ENCODE measurements around the gene AIFM3. TPM values are rescaled to one million over a fixed set of nuclear protein-coding genes. Genes with fewer than 3 reads are reported as not detected.

Gene AIFM3
- total RNA-seq, 2 donors from 2014 or later: 1.8 to 2.7 TPM

DNA sequence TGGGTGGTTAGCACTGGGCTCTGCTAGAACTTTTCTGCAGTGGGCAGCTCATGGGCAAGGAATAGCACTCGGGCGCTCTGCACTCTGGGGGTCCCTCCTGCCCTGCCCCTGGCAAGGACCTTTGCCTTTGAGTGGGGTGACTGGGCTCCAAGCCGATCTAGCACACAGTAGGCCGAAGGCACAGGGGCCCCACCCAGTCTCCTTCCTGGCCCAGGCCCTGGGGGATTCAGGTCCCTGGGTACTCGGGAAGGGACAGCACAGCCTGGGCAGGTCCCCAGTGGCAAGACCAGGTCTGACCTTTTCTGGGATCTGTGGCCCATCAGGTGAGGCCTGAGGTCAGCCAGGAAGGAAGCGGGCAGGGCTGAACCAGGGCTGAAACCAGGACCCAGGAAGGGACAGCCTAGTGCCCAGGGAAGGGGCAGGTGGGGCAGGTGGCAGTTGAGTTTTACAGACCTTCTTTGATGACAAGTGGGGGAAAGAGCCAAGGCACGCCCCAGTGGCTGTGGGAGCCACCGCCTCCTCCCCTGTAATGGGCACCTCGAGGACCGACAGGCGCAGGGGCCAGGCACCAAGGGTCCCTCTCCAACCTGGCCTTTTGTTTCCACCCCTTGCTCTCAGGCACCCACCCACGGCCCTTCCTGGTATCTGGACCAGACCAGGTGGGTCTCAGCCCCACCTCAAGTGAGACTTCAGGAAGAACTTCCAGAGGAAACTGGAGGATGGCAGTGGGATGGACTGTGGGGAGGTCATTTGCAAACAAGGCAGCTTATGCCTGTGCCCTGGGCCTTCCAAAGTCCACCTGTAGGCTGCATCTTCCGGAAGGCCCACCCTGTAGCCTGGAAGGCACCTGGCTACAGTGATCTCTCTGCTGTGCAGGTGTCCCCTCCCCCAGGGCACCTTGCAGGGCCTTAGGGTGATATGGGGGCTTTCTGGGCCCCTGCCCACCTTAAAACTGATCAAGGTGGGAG, 883 bp upstream of the AIFM3 start:
- TF ChIP-seq, protein P1, sequence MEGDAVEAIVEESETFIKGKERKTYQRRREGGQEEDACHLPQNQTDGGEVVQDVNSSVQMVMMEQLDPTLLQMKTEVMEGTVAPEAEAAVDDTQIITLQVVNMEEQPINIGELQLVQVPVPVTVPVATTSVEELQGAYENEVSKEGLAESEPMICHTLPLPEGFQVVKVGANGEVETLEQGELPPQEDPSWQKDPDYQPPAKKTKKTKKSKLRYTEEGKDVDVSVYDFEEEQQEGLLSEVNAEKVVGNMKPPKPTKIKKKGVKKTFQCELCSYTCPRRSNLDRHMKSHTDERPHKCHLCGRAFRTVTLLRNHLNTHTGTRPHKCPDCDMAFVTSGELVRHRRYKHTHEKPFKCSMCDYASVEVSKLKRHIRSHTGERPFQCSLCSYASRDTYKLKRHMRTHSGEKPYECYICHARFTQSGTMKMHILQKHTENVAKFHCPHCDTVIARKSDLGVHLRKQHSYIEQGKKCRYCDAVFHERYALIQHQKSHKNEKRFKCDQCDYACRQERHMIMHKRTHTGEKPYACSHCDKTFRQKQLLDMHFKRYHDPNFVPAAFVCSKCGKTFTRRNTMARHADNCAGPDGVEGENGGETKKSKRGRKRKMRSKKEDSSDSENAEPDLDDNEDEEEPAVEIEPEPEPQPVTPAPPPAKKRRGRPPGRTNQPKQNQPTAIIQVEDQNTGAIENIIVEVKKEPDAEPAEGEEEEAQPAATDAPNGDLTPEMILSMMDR (conservative IDR thresholded peaks at IDR 0.05): no peak
- peaks cover 74% of the 10 kb centered on the region for H3K27me3 ChIP-seq (ENCODE audit: control insufficient read depth, insufficient read depth, low read length, poor library complexity, severe bottlenecking)
- peak overlapping the region; percentile 37 for H3K4me3 Mint-ChIP-seq

DNA sequence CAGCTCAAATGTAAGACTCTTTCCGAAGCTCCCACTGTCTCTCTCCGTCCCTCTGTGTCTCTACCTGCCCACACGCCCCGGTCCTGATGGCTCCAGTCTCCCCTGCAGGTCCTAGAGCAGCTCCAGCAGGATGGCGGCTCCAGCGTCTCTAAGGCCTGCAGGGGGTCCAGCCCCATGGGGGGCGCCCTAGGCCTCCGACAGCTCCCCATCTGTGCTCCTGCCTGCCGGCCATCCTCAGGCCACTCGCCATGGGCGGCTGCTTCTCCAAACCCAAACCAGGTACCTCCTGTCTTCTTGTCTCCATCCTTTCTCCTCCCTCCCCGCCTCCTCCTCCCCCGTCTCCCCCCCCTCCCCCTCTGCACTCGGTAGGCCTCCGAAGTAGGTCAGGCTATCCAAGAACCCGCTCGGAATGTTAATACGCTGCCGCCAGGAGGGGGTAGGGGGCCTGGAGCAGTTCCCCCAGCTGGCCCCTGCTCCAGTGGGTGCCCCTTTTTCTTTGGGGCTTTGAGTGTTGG, 699 bp downstream of the AIFM3 start:
- H3K27ac ChIP-seq (ENCODE audit: low read depth, low read length): no peak overlapping the region
- Mint-ChIP-seq H3K36me3 (ENCODE audit: low read depth) (no peaks in the 10 kb centered on the region), H3K4me3 (no peak overlapping the region), H3K9me3 (no peaks in the 10 kb centered on the region), H3K4me1 (peaks cover 13% of the 10 kb centered on the region), H3K27me3 (ENCODE audit: insufficient read depth) (peaks cover 89% of the 10 kb centered on the region), H3K27ac (no peak overlapping the region)
- no peaks in the 10 kb centered on the region for H3K36me3 ChIP-seq (ENCODE audit: control insufficient read depth, insufficient read depth, low read length)
- H3K4me1 ChIP-seq (ENCODE audit: control insufficient read depth, insufficient read depth, low read length): peaks cover 4% of the 10 kb centered on the region
- peak; percentile 75 for DNase-seq
- no peaks in the 10 kb centered on the region for H3K9me3 ChIP-seq (ENCODE audit: control insufficient read depth, low read length)
- peaks cover 80% of the 10 kb centered on the region for H3K27me3 ChIP-seq (ENCODE audit: control insufficient read depth, insufficient read depth, low read length, poor library complexity, severe bottlenecking)
- H3K9ac ChIP-seq (ENCODE audit: extremely low read depth, low read length, poor library complexity, severe bottlenecking): no peak overlapping the region
- TF ChIP-seq, protein P1 (conservative IDR thresholded peaks at IDR 0.05): peak; percentile 31
- 15 to 38% methylated on average over 4 to 17 of the region's 19 CpGs for WGBS, 2 experiments (ENCODE audit: insufficient coverage in 1 of 2, insufficient read length in 1 of 2)
- H3K4me3 ChIP-seq (ENCODE audit: low read length): no peak overlapping the region

More for the DNA sequence above, 883 bp upstream of the AIFM3 start:
- Mint-ChIP-seq H3K4me1 (peaks cover 8% of the 10 kb centered on the region), H3K27ac (no peak overlapping the region), H3K9me3 (no peaks in the 10 kb centered on the region), H3K27me3 (ENCODE audit: insufficient read depth) (peaks cover 86% of the 10 kb centered on the region), H3K36me3 (ENCODE audit: low read depth) (no peaks in the 10 kb centered on the region)
- no peak overlapping the region for H3K9ac ChIP-seq (ENCODE audit: extremely low read depth, low read length, poor library complexity, severe bottlenecking)
- no peaks in the 10 kb centered on the region for H3K9me3 ChIP-seq (ENCODE audit: control insufficient read depth, low read length)
- DNase-seq: peak; percentile 55
- H3K4me1 ChIP-seq (ENCODE audit: control insufficient read depth, insufficient read depth, low read length): peaks cover 4% of the 10 kb centered on the region
- H3K36me3 ChIP-seq (ENCODE audit: control insufficient read depth, insufficient read depth, low read length): no peaks in the 10 kb centered on the region
- H3K27ac ChIP-seq (ENCODE audit: low read depth, low read length): no peak overlapping the region
- no peak overlapping the region for H3K4me3 ChIP-seq (ENCODE audit: low read length)
- 90 to 92% methylated on average over 6 to 13 of the region's 13 CpGs for WGBS, 2 experiments (ENCODE audit: insufficient coverage in 1 of 2, insufficient read length in 1 of 2)

DNA sequence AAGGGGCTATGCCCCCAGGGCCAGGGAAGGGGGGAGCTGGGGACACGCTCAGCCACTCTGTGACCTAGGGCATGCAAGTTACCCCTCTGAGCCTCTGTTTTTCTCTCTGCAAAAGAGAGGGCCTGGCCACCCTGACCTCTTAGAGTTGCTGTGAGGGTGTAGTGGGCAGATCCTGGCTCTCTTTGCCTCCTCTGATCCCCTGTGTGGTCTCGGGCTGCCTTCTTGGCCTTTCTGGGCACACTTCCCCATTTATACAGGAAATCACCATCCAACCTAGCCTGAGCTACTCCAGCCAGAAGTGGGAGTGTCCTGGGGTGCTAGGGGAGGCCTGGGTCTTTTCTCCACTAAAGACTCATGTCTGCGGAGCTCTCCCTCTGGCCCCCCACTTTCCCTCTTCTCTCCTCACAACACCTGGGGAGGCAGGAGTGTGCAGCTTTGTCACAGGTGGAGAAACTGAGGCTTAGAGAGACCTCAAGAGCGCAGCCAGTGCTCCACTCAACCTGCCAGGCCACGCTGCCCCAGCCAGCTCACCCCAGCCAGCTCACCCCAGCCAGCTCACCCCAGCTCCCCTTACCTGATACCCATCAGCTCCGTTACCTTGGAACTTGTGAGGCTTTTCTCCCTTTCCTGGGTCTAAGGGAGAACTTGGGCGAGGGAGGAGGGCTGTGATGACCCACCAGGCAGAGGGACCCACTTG, 1.4 kb downstream of the AIFM3 start:
- DNase-seq: no peak
- Mint-ChIP-seq H3K4me1 (peaks cover 13% of the 10 kb centered on the region), H3K27ac (no peak overlapping the region), H3K9me3 (no peaks in the 10 kb centered on the region), H3K36me3 (ENCODE audit: low read depth) (no peaks in the 10 kb centered on the region), H3K27me3 (ENCODE audit: insufficient read depth) (peaks cover 88% of the 10 kb centered on the region), H3K4me3 (no peak overlapping the region)
- peaks cover 80% of the 10 kb centered on the region for H3K27me3 ChIP-seq (ENCODE audit: control insufficient read depth, insufficient read depth, low read length, poor library complexity, severe bottlenecking)
- no peak overlapping the region for H3K4me3 ChIP-seq (ENCODE audit: low read length)
- H3K9me3 ChIP-seq (ENCODE audit: control insufficient read depth, low read length): no peaks in the 10 kb centered on the region
- H3K9ac ChIP-seq (ENCODE audit: extremely low read depth, low read length, poor library complexity, severe bottlenecking): no peak overlapping the region
- no peak overlapping the region for H3K27ac ChIP-seq (ENCODE audit: low read depth, low read length)
- H3K36me3 ChIP-seq (ENCODE audit: control insufficient read depth, insufficient read depth, low read length): no peaks in the 10 kb centered on the region
- 85 to 94% methylated on average over 6 to 7 of the region's 7 CpGs for WGBS, 2 experiments (ENCODE audit: insufficient coverage in 1 of 2, insufficient read length in 1 of 2)
- TF ChIP-seq, protein P1 (conservative IDR thresholded peaks at IDR 0.05): no peak
- H3K4me1 ChIP-seq (ENCODE audit: control insufficient read depth, insufficient read depth, low read length): peaks cover 4% of the 10 kb centered on the region

Data from endodermal cell (in vitro differentiated cells).